ENCODE data around the gene CFL2.
"Not testable (repeated sequence)": the region's sequence is repeated elsewhere in the genome, so short reads cannot be mapped to it uniquely, and the experiment has no call there.

CFL2 gene

DNA sequence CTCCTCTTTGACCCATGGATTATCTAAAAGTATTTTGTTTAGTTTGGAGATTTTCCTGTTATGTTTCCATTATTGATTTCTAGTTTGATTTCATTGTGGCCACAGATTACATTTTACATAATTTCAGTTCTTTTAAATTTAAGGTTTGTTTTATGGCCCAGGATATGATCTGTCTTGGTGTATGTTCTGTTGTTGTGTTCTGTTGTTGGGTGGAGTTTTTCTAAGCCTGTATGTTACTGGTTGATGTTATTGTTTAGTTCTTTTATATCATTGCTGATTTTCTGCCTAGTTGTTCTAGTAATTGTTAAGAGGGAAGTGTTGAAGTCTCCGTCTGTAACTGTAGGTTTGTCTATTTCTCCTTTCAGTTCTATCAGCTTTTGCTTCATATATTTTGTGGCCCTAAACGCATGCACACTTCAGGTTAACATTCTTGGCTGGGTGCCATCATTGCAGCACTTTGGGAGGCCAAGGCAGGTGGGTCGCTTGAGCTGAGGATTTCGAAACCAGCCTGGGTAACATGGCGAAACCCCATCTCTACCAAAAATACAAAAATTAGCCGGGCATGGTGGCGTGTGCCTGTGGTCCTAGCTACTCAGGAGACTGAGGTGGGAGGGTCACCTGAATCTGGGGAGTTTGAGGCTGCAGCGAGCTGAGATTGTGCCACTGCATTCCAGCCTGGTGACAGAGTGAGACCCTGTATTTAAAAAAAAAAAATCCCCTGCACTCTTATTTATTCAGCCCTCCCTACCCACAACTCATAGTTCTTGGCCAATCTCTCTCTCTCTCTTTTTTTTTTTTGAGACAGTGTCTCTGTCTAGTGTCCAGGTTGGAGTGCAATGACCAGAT, 28.1 kb upstream of the CFL2 start:
- Histone ChIP-seq H3K23ac (ENCODE audit: low read length) (no peak overlapping the region), H2BK120ac (ENCODE audit: low read depth, low read length) (no peak overlapping the region), H4K8ac (ENCODE audit: low read depth, low read length) (no peak overlapping the region), H3K4me2 (ENCODE audit: low read length) (no peak overlapping the region), H3K79me1 (ENCODE audit: low read length) (no peaks in the 10 kb centered on the region), H3K36me3 (ENCODE audit: control insufficient read depth, insufficient read depth, low read length) (no peaks in the 10 kb centered on the region), H3K4ac (ENCODE audit: low read depth, low read length) (no peak overlapping the region), H3K27ac (ENCODE audit: low read depth, low read length) (no peak overlapping the region), H2BK15ac (replicated peaks; ENCODE audit: low read depth) (no peak overlapping the region), H3K4me3 (ENCODE audit: low read length) (no peak overlapping the region), H3K79me2 (ENCODE audit: control insufficient read depth, insufficient read depth, low read length) (no peaks in the 10 kb centered on the region), H4K5ac (ENCODE audit: low read length) (no peak overlapping the region), H3K4me1 (ENCODE audit: control insufficient read depth, low read depth, low read length) (no peaks in the 10 kb centered on the region), H3K9ac (ENCODE audit: low read length) (no peak overlapping the region), H3K18ac (ENCODE audit: low read length) (no peak overlapping the region), H2BK5ac (ENCODE audit: low read length) (no peak overlapping the region), H3K27me3 (ENCODE audit: insufficient read depth, low read length, poor library complexity) (no peaks in the 10 kb centered on the region), H2AK5ac (ENCODE audit: low read length) (no peak overlapping the region), H3K56ac (ENCODE audit: low read length) (no peak overlapping the region)
- no CpG with 5 or more reads among the region's 8 CpGs for WGBS (ENCODE audit: extremely low coverage, insufficient coverage, low lambda C conversion rate)
- DNase-seq = no peak

DNA sequence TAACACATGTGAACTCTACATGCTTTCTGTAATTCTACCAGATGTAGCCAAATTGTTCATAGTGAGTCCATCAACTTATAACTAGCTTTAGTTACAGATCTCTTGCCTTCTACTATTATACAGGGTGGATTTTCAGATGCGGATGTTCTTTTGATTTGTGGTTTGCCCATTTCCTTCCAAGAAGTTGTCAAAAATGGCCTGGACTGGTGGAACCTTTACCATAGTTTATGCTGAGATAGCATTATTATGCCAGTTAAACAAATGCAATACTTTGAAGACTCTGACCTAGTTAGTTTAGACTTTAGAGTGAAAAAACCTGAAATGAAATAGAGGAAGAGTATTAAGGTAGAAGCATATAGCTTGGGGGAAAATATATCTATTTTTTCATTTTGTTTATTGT, 27.4 kb upstream of the CFL2 start:
- H4K5ac ChIP-seq (ENCODE audit: low read length) = no peak overlapping the region
- DNase-seq = no peak
- no peak overlapping the region for H3K27ac ChIP-seq (ENCODE audit: low read depth, low read length)
- no peak overlapping the region for H2BK5ac ChIP-seq (ENCODE audit: low read length)
- H3K27me3 ChIP-seq (ENCODE audit: insufficient read depth, low read length, poor library complexity) = no peaks in the 10 kb centered on the region
- no peak overlapping the region for H2AK5ac ChIP-seq (ENCODE audit: low read length)
- H3K4me1 ChIP-seq (ENCODE audit: control insufficient read depth, low read depth, low read length) = no peaks in the 10 kb centered on the region
- H2BK15ac ChIP-seq (replicated peaks; ENCODE audit: low read depth) = no peak overlapping the region
- no peaks in the 10 kb centered on the region for H3K79me1 ChIP-seq (ENCODE audit: low read length)
- H3K36me3 ChIP-seq (ENCODE audit: control insufficient read depth, insufficient read depth, low read length) = no peaks in the 10 kb centered on the region
- no peak overlapping the region for H3K4ac ChIP-seq (ENCODE audit: low read depth, low read length)
- H3K4me2 ChIP-seq (ENCODE audit: low read length) = no peak overlapping the region
- no peak overlapping the region for H2BK120ac ChIP-seq (ENCODE audit: low read depth, low read length)
- no peak overlapping the region for H3K23ac ChIP-seq (ENCODE audit: low read length)
- H3K79me2 ChIP-seq (ENCODE audit: control insufficient read depth, insufficient read depth, low read length) = no peaks in the 10 kb centered on the region
- no CpG with 5 or more reads among the region's 1 CpG for WGBS (ENCODE audit: extremely low coverage, insufficient coverage, low lambda C conversion rate)
- no peak overlapping the region for H4K8ac ChIP-seq (ENCODE audit: low read depth, low read length)
- H3K9ac ChIP-seq (ENCODE audit: low read length) = no peak overlapping the region
- H3K4me3 ChIP-seq (ENCODE audit: low read length) = no peak overlapping the region
- no peak overlapping the region for H3K18ac ChIP-seq (ENCODE audit: low read length)
- no peak overlapping the region for H3K56ac ChIP-seq (ENCODE audit: low read length)

DNA sequence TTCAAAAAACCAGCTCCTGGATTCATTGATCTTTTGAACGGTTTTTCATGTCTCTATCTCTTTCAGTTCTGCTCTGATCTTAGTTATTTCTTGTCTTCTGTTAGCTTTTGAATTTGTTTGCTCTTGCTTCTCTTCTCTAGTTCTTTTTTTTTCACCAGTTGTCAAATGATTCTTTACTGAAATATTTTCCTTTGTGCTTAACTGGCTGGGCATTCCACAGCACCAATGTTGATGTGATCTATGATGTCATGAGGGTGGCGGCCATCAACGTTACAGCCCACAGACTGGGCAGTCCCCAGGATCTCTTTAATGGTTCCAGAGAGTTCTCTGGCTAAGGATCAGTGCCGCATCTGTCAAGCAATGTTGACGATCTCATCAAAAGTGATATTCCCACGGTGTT, 25.7 kb upstream of the CFL2 start:
- H2AK5ac ChIP-seq (ENCODE audit: low read length); H3K9ac ChIP-seq (ENCODE audit: low read length); H3K4me1 ChIP-seq (ENCODE audit: control insufficient read depth, low read depth, low read length); H4K5ac ChIP-seq (ENCODE audit: low read length); H3K79me1 ChIP-seq (ENCODE audit: low read length); H3K4me3 ChIP-seq (ENCODE audit: low read length); H3K56ac ChIP-seq (ENCODE audit: low read length); H2BK15ac ChIP-seq (replicated peaks; ENCODE audit: low read depth); H3K27ac ChIP-seq (ENCODE audit: low read depth, low read length); H3K27me3 ChIP-seq (ENCODE audit: insufficient read depth, low read length, poor library complexity); H3K79me2 ChIP-seq (ENCODE audit: control insufficient read depth, insufficient read depth, low read length); H3K18ac ChIP-seq (ENCODE audit: low read length); DNase-seq; H3K4ac ChIP-seq (ENCODE audit: low read depth, low read length); H3K23ac ChIP-seq (ENCODE audit: low read length); H2BK5ac ChIP-seq (ENCODE audit: low read length); H4K8ac ChIP-seq (ENCODE audit: low read depth, low read length); H3K36me3 ChIP-seq (ENCODE audit: control insufficient read depth, insufficient read depth, low read length); H2BK120ac ChIP-seq (ENCODE audit: low read depth, low read length); H3K4me2 ChIP-seq (ENCODE audit: low read length): not testable (repeated sequence)
- WGBS (ENCODE audit: extremely low coverage, insufficient coverage, low lambda C conversion rate) = no CpG with 5 or more reads among the region's 6 CpGs

DNA sequence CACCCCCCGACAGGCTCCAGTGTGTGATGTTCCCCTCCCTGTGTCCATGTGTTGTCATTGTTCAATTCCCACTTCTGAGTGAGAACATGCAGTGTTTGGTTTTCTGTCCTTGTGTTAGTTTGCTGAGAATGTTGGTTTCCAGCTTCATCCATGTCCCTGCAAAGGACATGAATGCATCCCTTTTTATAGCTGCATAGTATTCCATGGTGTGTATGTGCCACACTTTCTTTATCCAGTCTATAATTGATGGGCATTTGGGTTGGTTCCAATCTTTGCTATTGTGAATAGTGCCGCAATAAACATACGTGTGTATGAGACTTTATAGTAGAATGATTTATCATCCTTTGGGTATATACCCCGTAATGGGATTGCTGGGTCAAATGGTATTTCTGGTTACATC, 22.7 kb upstream of the CFL2 start:
- not testable (repeated sequence) for H3K27ac ChIP-seq (ENCODE audit: low read depth, low read length); H3K36me3 ChIP-seq (ENCODE audit: control insufficient read depth, insufficient read depth, low read length); H3K56ac ChIP-seq (ENCODE audit: low read length)

DNA sequence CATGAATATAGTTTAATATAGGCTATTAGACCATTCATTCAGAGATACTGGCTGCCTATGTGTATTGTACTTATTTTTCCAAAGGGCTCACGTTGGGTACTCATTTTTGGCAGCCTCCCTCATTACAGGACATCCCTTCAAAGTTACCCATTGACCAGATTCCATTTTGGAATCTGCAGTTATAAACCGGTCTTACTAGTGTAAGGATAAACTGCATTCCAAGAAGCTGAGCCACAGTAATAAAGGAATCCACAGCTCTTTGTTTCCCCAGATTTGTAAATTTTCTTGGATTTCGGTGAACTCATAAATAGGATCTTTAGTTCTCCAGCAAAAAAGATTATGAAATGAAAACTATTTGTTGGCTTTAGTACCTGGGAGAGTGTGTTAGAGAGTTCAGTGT, 18.9 kb upstream of the CFL2 start:
- DNase-seq = no peak
- no peaks in the 10 kb centered on the region for H3K36me3 ChIP-seq (ENCODE audit: control insufficient read depth, insufficient read depth, low read length)
- no CpG with 5 or more reads among the region's 3 CpGs for WGBS (ENCODE audit: extremely low coverage, insufficient coverage, low lambda C conversion rate)
- no peak overlapping the region for H3K4me2 ChIP-seq (ENCODE audit: low read length)
- H4K8ac ChIP-seq (ENCODE audit: low read depth, low read length) = no peak overlapping the region
- H3K79me1 ChIP-seq (ENCODE audit: low read length) = no peaks in the 10 kb centered on the region
- no peak overlapping the region for H2BK5ac ChIP-seq (ENCODE audit: low read length)
- no peak overlapping the region for H3K4me3 ChIP-seq (ENCODE audit: low read length)
- H3K18ac ChIP-seq (ENCODE audit: low read length) = no peak overlapping the region
- H3K27me3 ChIP-seq (ENCODE audit: insufficient read depth, low read length, poor library complexity) = no peaks in the 10 kb centered on the region
- no peaks in the 10 kb centered on the region for H3K4me1 ChIP-seq (ENCODE audit: control insufficient read depth, low read depth, low read length)
- no peak overlapping the region for H3K27ac ChIP-seq (ENCODE audit: low read depth, low read length)
- H3K9ac ChIP-seq (ENCODE audit: low read length) = no peak overlapping the region
- H3K56ac ChIP-seq (ENCODE audit: low read length) = no peak overlapping the region
- H2BK15ac ChIP-seq (replicated peaks; ENCODE audit: low read depth) = no peak overlapping the region
- H3K4ac ChIP-seq (ENCODE audit: low read depth, low read length) = no peak overlapping the region
- H2BK120ac ChIP-seq (ENCODE audit: low read depth, low read length) = no peak overlapping the region
- H4K5ac ChIP-seq (ENCODE audit: low read length) = no peak overlapping the region
- H3K79me2 ChIP-seq (ENCODE audit: control insufficient read depth, insufficient read depth, low read length) = no peaks in the 10 kb centered on the region
- H2AK5ac ChIP-seq (ENCODE audit: low read length) = no peak overlapping the region
- H3K23ac ChIP-seq (ENCODE audit: low read length) = no peak overlapping the region

More for the DNA sequence above, 22.7 kb upstream of the CFL2 start:
- H3K23ac ChIP-seq (ENCODE audit: low read length); H3K4ac ChIP-seq (ENCODE audit: low read depth, low read length); H3K18ac ChIP-seq (ENCODE audit: low read length); H3K79me1 ChIP-seq (ENCODE audit: low read length); H3K27me3 ChIP-seq (ENCODE audit: insufficient read depth, low read length, poor library complexity); H4K5ac ChIP-seq (ENCODE audit: low read length); H3K9ac ChIP-seq (ENCODE audit: low read length); H2BK5ac ChIP-seq (ENCODE audit: low read length); H3K79me2 ChIP-seq (ENCODE audit: control insufficient read depth, insufficient read depth, low read length); DNase-seq; H2BK120ac ChIP-seq (ENCODE audit: low read depth, low read length); H2AK5ac ChIP-seq (ENCODE audit: low read length); H3K4me2 ChIP-seq (ENCODE audit: low read length); H3K4me3 ChIP-seq (ENCODE audit: low read length); H4K8ac ChIP-seq (ENCODE audit: low read depth, low read length); H2BK15ac ChIP-seq (replicated peaks; ENCODE audit: low read depth); H3K4me1 ChIP-seq (ENCODE audit: control insufficient read depth, low read depth, low read length): not testable (repeated sequence)
- WGBS (ENCODE audit: extremely low coverage, insufficient coverage, low lambda C conversion rate) = no CpG with 5 or more reads among the region's 4 CpGs

DNA sequence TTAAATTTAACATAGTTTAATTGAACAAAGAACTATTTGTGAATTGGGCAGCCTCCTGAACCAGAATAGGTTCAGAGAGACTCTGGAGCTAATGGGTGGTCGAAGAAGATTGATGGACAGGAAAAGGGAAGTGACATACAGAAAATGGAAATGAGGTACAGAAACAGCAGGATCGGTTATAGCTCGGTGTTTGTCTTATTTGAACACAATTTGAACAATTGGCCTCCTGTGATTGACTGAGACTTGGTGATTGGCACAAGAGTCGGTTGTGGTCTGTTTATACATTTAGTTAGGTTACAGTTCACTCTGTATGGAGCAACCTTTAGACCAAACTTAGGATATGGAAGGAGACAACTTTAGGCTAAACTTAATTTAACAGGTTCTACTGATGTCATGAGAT, 18.4 kb upstream of the CFL2 start:
- no peak overlapping the region for H3K9ac ChIP-seq (ENCODE audit: low read length)
- no peak overlapping the region for H4K8ac ChIP-seq (ENCODE audit: low read depth, low read length)
- H3K18ac ChIP-seq (ENCODE audit: low read length) = no peak overlapping the region
- H3K36me3 ChIP-seq (ENCODE audit: control insufficient read depth, insufficient read depth, low read length) = no peaks in the 10 kb centered on the region
- H3K79me2 ChIP-seq (ENCODE audit: control insufficient read depth, insufficient read depth, low read length) = no peaks in the 10 kb centered on the region
- H2BK120ac ChIP-seq (ENCODE audit: low read depth, low read length) = no peak overlapping the region
- H3K23ac ChIP-seq (ENCODE audit: low read length) = no peak overlapping the region
- H3K56ac ChIP-seq (ENCODE audit: low read length) = no peak overlapping the region
- H3K4me1 ChIP-seq (ENCODE audit: control insufficient read depth, low read depth, low read length) = no peaks in the 10 kb centered on the region
- no peak overlapping the region for H3K4me3 ChIP-seq (ENCODE audit: low read length)
- no peak overlapping the region for H3K27ac ChIP-seq (ENCODE audit: low read depth, low read length)
- no peak overlapping the region for H4K5ac ChIP-seq (ENCODE audit: low read length)
- WGBS (ENCODE audit: extremely low coverage, insufficient coverage, low lambda C conversion rate) = no CpG with 5 or more reads among the region's 4 CpGs
- H3K79me1 ChIP-seq (ENCODE audit: low read length) = no peaks in the 10 kb centered on the region
- no peak overlapping the region for H3K4me2 ChIP-seq (ENCODE audit: low read length)
- no peak for DNase-seq
- H3K4ac ChIP-seq (ENCODE audit: low read depth, low read length) = no peak overlapping the region
- no peaks in the 10 kb centered on the region for H3K27me3 ChIP-seq (ENCODE audit: insufficient read depth, low read length, poor library complexity)
- no peak overlapping the region for H2BK15ac ChIP-seq (replicated peaks; ENCODE audit: low read depth)
- H2AK5ac ChIP-seq (ENCODE audit: low read length) = no peak overlapping the region
- no peak overlapping the region for H2BK5ac ChIP-seq (ENCODE audit: low read length)
